ENCODE results near the gene PRDM5. TPM values are rescaled to one million over a fixed set of nuclear protein-coding genes. Genes with fewer than 3 reads are reported as not detected.

The PRDM5 gene
- polyA plus RNA-seq, 1 donor, result 14.7 TPM

- H3K27ac ChIP-seq (ENCODE audit: low read length), result no peak overlapping the region
- 100% methylated on average over 1 of the region's 5 CpGs for WGBS (ENCODE audit: insufficient coverage, low lambda C conversion rate)
- H3K36me3 ChIP-seq (ENCODE audit: control insufficient read depth, insufficient read depth, low read length), result no peaks in the 10 kb centered on the region
Observed at GRCh38 chr4:120720354-120720934, 202.1 kb downstream of the PRDM5 start.

GRCh38 chr4:120718979-120719566, 203.5 kb downstream of the PRDM5 start:
- WGBS (ENCODE audit: insufficient coverage, low lambda C conversion rate), result 86% methylated on average over 1 of the region's 5 CpGs
- H3K4me3 ChIP-seq (ENCODE audit: low read length), result no peak overlapping the region
- H3K36me3 ChIP-seq (ENCODE audit: control insufficient read depth, insufficient read depth, low read length), result no peaks in the 10 kb centered on the region
- no peaks in the 10 kb centered on the region for H3K4me1 ChIP-seq (ENCODE audit: control insufficient read depth, insufficient read depth, low read length)
- no peaks in the 10 kb centered on the region for H3K9me3 ChIP-seq (ENCODE audit: control insufficient read depth, low read depth, low read length)
- DNase-seq, result peak in 1 of 2 donors; percentile 5
- H3K27ac ChIP-seq (ENCODE audit: low read length), result no peak overlapping the region
- no peaks in the 10 kb centered on the region for H3K27me3 ChIP-seq (ENCODE audit: control insufficient read depth, insufficient read depth, low read length)

More at GRCh38 chr4:120720354-120720934, 202.1 kb downstream of the PRDM5 start:
- DNase-seq, result no peak
- no peaks in the 10 kb centered on the region for H3K27me3 ChIP-seq (ENCODE audit: control insufficient read depth, insufficient read depth, low read length)
- no peak overlapping the region for H3K4me3 ChIP-seq (ENCODE audit: low read length)
- no peaks in the 10 kb centered on the region for H3K9me3 ChIP-seq (ENCODE audit: control insufficient read depth, low read depth, low read length)
- no peaks in the 10 kb centered on the region for H3K4me1 ChIP-seq (ENCODE audit: control insufficient read depth, insufficient read depth, low read length)

- Histone ChIP-seq H3K4me1 (ENCODE audit: control insufficient read depth, insufficient read depth, low read length) (no peaks in the 10 kb centered on the region), H3K27me3 (ENCODE audit: control insufficient read depth, insufficient read depth, low read length) (no peaks in the 10 kb centered on the region), H3K27ac (ENCODE audit: low read length) (no peak overlapping the region), H3K4me3 (ENCODE audit: low read length) (no peak overlapping the region), H3K9me3 (ENCODE audit: control insufficient read depth, low read depth, low read length) (no peaks in the 10 kb centered on the region), H3K36me3 (ENCODE audit: control insufficient read depth, insufficient read depth, low read length) (no peaks in the 10 kb centered on the region)
- no peak for DNase-seq
- no CpG with 5 or more reads among the region's 1 CpG for WGBS (ENCODE audit: insufficient coverage, low lambda C conversion rate)
Observed at GRCh38 chr4:120716346-120716745, 206.2 kb downstream of the PRDM5 start.

- H3K4me3 ChIP-seq (ENCODE audit: low read length), result no peak overlapping the region
- no peaks in the 10 kb centered on the region for H3K4me1 ChIP-seq (ENCODE audit: control insufficient read depth, insufficient read depth, low read length)
- no CpG with 5 or more reads among the region's 4 CpGs for WGBS (ENCODE audit: insufficient coverage, low lambda C conversion rate)
- no peaks in the 10 kb centered on the region for H3K36me3 ChIP-seq (ENCODE audit: control insufficient read depth, insufficient read depth, low read length)
- DNase-seq, result no peak
- no peaks in the 10 kb centered on the region for H3K27me3 ChIP-seq (ENCODE audit: control insufficient read depth, insufficient read depth, low read length)
- no peaks in the 10 kb centered on the region for H3K9me3 ChIP-seq (ENCODE audit: control insufficient read depth, low read depth, low read length)
- no peak overlapping the region for H3K27ac ChIP-seq (ENCODE audit: low read length)
Observed at GRCh38 chr4:120714417-120715010, 208.0 kb downstream of the PRDM5 start.

GRCh38 chr4:120709991-120710390, 212.5 kb downstream of the PRDM5 start:
- Histone ChIP-seq H3K36me3 (ENCODE audit: control insufficient read depth, insufficient read depth, low read length) (no peaks in the 10 kb centered on the region), H3K27ac (ENCODE audit: low read length) (no peak overlapping the region), H3K9me3 (ENCODE audit: control insufficient read depth, low read depth, low read length) (no peaks in the 10 kb centered on the region), H3K4me1 (ENCODE audit: control insufficient read depth, insufficient read depth, low read length) (no peaks in the 10 kb centered on the region), H3K4me3 (ENCODE audit: low read length) (no peak overlapping the region), H3K27me3 (ENCODE audit: control insufficient read depth, insufficient read depth, low read length) (no peaks in the 10 kb centered on the region)
- DNase-seq, result no peak
- 100% methylated on average over 1 of the region's 3 CpGs for WGBS (ENCODE audit: insufficient coverage, low lambda C conversion rate)

GRCh38 chr4:120704538-120704937, 218.0 kb downstream of the PRDM5 start:
- Histone ChIP-seq H3K4me1 (ENCODE audit: control insufficient read depth, insufficient read depth, low read length) (no peaks in the 10 kb centered on the region), H3K27ac (ENCODE audit: low read length) (no peak overlapping the region), H3K27me3 (ENCODE audit: control insufficient read depth, insufficient read depth, low read length) (no peaks in the 10 kb centered on the region), H3K9me3 (ENCODE audit: control insufficient read depth, low read depth, low read length) (no peaks in the 10 kb centered on the region), H3K4me3 (ENCODE audit: low read length) (no peak overlapping the region), H3K36me3 (ENCODE audit: control insufficient read depth, insufficient read depth, low read length) (no peaks in the 10 kb centered on the region)
- no peak for DNase-seq
- 96% methylated on average over 3 of the region's 6 CpGs for WGBS (ENCODE audit: insufficient coverage, low lambda C conversion rate)

GRCh38 chr4:120703908-120704307, 218.6 kb downstream of the PRDM5 start:
- Histone ChIP-seq H3K27me3 (ENCODE audit: control insufficient read depth, insufficient read depth, low read length) (no peaks in the 10 kb centered on the region), H3K4me3 (ENCODE audit: low read length) (no peak overlapping the region), H3K4me1 (ENCODE audit: control insufficient read depth, insufficient read depth, low read length) (no peaks in the 10 kb centered on the region), H3K27ac (ENCODE audit: low read length) (no peak overlapping the region), H3K9me3 (ENCODE audit: control insufficient read depth, low read depth, low read length) (no peaks in the 10 kb centered on the region), H3K36me3 (ENCODE audit: control insufficient read depth, insufficient read depth, low read length) (no peaks in the 10 kb centered on the region)
- WGBS (ENCODE audit: insufficient coverage, low lambda C conversion rate), result 60% methylated on average over 1 of the region's 1 CpG
- no peak for DNase-seq

GRCh38 chr4:120699354-120699753, 223.2 kb downstream of the PRDM5 start:
- WGBS (ENCODE audit: insufficient coverage, low lambda C conversion rate), result no CpG with 5 or more reads among the region's 1 CpG
- H3K36me3 ChIP-seq (ENCODE audit: control insufficient read depth, insufficient read depth, low read length), result no peaks in the 10 kb centered on the region
- peaks cover 7% of the 10 kb centered on the region for H3K4me1 ChIP-seq (ENCODE audit: control insufficient read depth, insufficient read depth, low read length)
- no peak for DNase-seq
- no peaks in the 10 kb centered on the region for H3K27me3 ChIP-seq (ENCODE audit: control insufficient read depth, insufficient read depth, low read length)
- H3K4me3 ChIP-seq (ENCODE audit: low read length), result no peak overlapping the region
- no peaks in the 10 kb centered on the region for H3K9me3 ChIP-seq (ENCODE audit: control insufficient read depth, low read depth, low read length)
- H3K27ac ChIP-seq (ENCODE audit: low read length), result no peak overlapping the region

GRCh38 chr4:120694973-120695372, 227.6 kb downstream of the PRDM5 start:
- no peaks in the 10 kb centered on the region for H3K9me3 ChIP-seq (ENCODE audit: control insufficient read depth, low read depth, low read length)
- H3K27me3 ChIP-seq (ENCODE audit: control insufficient read depth, insufficient read depth, low read length), result no peaks in the 10 kb centered on the region
- DNase-seq, result peak; percentile 62 to 85
- H3K27ac ChIP-seq (ENCODE audit: low read length), result peak overlapping the region; percentile 61
- H3K4me3 ChIP-seq (ENCODE audit: low read length), result no peak overlapping the region
- H3K4me1 ChIP-seq (ENCODE audit: control insufficient read depth, insufficient read depth, low read length), result peaks cover 10% of the 10 kb centered on the region
- whole genome bisulfite sequencing (ENCODE audit: insufficient coverage, low lambda C conversion rate), result no CpG with 5 or more reads among the region's 2 CpGs
- no peaks in the 10 kb centered on the region for H3K36me3 ChIP-seq (ENCODE audit: control insufficient read depth, insufficient read depth, low read length)

- Histone ChIP-seq H3K9me3 (ENCODE audit: control insufficient read depth, low read depth, low read length) (no peaks in the 10 kb centered on the region), H3K4me3 (ENCODE audit: low read length) (no peak overlapping the region), H3K36me3 (ENCODE audit: control insufficient read depth, insufficient read depth, low read length) (no peaks in the 10 kb centered on the region), H3K27me3 (ENCODE audit: control insufficient read depth, insufficient read depth, low read length) (no peaks in the 10 kb centered on the region), H3K27ac (ENCODE audit: low read length) (peak overlapping the region; percentile 13), H3K4me1 (ENCODE audit: control insufficient read depth, insufficient read depth, low read length) (peaks cover 10% of the 10 kb centered on the region)
- no peak for DNase-seq
Observed at GRCh38 chr4:120693816-120694215, 228.7 kb downstream of the PRDM5 start.

GRCh38 chr4:120692964-120693363, 229.6 kb downstream of the PRDM5 start:
- Histone ChIP-seq H3K9me3 (ENCODE audit: control insufficient read depth, low read depth, low read length) (no peaks in the 10 kb centered on the region), H3K4me1 (ENCODE audit: control insufficient read depth, insufficient read depth, low read length) (peaks cover 10% of the 10 kb centered on the region), H3K36me3 (ENCODE audit: control insufficient read depth, insufficient read depth, low read length) (no peaks in the 10 kb centered on the region), H3K4me3 (ENCODE audit: low read length) (no peak overlapping the region), H3K27ac (ENCODE audit: low read length) (peak overlapping the region; percentile 51), H3K27me3 (ENCODE audit: control insufficient read depth, insufficient read depth, low read length) (no peaks in the 10 kb centered on the region)
- DNase-seq, result peak; percentile 84 to 94
- 0% methylated on average over 1 of the region's 2 CpGs for whole genome bisulfite sequencing (ENCODE audit: insufficient coverage, low lambda C conversion rate)
